IPS-15b (cell line): ENCODE measurements around the gene DELE1.

Source experiments
- H3K27me3 ChIP-seq: one replicate; pipeline ENCODE4 v1.6.1; 2013; ENCODE audit warnings: low read length; ENCODE audit not compliant: control insufficient read depth, insufficient read depth
- H3K36me3 ChIP-seq: one replicate; pipeline ENCODE4 v1.6.1; 2013; ENCODE audit warnings: low read length; ENCODE audit not compliant: control insufficient read depth, insufficient read depth
- H3K4me1 ChIP-seq: one replicate; pipeline ENCODE4 v1.6.1; 2013; ENCODE audit warnings: mild to moderate bottlenecking, low read length; ENCODE audit not compliant: control insufficient read depth, insufficient read depth
- H3K4me3 ChIP-seq: one replicate; pipeline ENCODE4 v1.5.1; 2013; ENCODE audit warnings: low read depth, low read length
- H3K9ac ChIP-seq: one replicate; pipeline ENCODE4 v1.6.1; 2013; ENCODE audit warnings: low read depth, mild to moderate bottlenecking, low read length
- H3K9me3 ChIP-seq: one replicate; pipeline ENCODE4 v1.6.1; 2013; ENCODE audit warnings: mild to moderate bottlenecking, low read length; ENCODE audit not compliant: control insufficient read depth, insufficient read depth

The DELE1 gene, protein sequence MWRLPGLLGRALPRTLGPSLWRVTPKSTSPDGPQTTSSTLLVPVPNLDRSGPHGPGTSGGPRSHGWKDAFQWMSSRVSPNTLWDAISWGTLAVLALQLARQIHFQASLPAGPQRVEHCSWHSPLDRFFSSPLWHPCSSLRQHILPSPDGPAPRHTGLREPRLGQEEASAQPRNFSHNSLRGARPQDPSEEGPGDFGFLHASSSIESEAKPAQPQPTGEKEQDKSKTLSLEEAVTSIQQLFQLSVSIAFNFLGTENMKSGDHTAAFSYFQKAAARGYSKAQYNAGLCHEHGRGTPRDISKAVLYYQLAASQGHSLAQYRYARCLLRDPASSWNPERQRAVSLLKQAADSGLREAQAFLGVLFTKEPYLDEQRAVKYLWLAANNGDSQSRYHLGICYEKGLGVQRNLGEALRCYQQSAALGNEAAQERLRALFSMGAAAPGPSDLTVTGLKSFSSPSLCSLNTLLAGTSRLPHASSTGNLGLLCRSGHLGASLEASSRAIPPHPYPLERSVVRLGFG

DNA sequence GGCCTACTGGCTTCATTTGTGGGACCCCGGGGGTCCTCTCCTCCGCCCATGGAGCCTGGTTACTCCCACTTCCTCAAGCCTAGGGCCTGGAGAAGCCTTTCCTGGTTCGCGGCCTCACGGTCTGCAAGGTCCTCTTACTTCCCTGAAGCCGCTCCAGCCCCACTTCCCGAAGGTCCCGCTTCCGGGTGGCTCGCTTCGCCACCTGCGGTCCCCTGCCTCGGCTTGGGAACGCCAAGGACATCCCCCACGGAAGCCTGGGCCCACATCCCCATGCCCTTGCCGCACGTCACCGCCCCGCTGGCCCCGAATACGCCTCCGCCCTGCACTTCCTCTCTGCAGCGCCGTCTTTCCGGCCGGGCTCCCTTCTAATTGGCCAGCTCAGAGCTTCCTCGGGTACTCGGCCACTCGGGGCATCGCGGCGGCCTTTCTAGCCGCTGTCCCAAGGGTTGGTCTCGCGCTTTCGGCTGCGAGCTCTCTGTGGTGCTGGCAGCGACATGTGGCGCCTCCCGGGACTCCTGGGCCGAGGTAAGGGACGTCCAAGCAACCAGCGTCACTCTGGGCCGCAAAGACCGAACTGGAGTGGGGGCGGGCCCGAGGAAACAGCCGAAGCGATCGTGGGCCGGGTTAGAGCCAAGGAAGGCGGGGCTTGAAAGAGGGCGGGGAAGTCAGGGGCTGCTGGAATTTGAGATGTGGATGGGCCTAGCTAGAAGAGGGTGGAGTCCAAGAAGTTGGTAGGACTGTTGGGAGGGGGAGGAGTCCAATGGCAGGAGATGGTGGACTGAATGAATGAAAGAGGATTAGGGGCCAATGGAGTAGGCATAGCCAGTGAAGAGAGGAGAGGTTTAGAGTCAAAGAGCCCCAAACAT lies at the start of gene DELE1:
TSS of gene DELE1 (plus strand) at position 424 of the 866 bp plus-strand sequence. CDS start at position 495, 71 bp downstream.
- Histone ChIP-seq H3K4me1 (no peaks in the 10 kb centered on the region), H3K27me3 (no peaks in the 10 kb centered on the region), H3K9ac (peak within 1 kb of the TSS; percentile 90), H3K36me3 (peaks cover 22% of the 10 kb centered on the region), H3K9me3 (no peaks in the 10 kb centered on the region), H3K4me3 (peak within 1 kb of the TSS; percentile 91)

DNA sequence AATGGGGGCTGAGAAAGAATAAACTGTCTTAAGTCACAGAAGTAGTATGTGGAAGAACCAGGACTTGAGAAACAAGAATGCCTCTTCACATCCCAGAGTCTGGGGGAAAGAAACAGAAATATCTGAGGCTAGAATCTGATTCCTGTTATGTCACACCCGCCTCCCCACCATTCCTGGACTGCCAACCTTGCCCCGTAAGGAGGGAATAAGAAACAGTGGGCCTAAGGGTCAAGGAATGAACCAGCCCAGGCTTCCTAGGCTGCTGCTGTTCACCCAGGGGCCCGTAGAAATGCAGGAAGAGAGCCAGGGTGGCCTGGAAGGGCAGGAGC lies 49.8 kb upstream of the DELE1 start:
- peaks cover 7% of the 10 kb centered on the region for H3K36me3 ChIP-seq
- H3K4me3 ChIP-seq = no peak overlapping the region
- no peak overlapping the region for H3K9ac ChIP-seq
- peaks cover 22% of the 10 kb centered on the region for H3K4me1 ChIP-seq
- peaks cover 3% of the 10 kb centered on the region for H3K27me3 ChIP-seq
- no peaks in the 10 kb centered on the region for H3K9me3 ChIP-seq

DNA sequence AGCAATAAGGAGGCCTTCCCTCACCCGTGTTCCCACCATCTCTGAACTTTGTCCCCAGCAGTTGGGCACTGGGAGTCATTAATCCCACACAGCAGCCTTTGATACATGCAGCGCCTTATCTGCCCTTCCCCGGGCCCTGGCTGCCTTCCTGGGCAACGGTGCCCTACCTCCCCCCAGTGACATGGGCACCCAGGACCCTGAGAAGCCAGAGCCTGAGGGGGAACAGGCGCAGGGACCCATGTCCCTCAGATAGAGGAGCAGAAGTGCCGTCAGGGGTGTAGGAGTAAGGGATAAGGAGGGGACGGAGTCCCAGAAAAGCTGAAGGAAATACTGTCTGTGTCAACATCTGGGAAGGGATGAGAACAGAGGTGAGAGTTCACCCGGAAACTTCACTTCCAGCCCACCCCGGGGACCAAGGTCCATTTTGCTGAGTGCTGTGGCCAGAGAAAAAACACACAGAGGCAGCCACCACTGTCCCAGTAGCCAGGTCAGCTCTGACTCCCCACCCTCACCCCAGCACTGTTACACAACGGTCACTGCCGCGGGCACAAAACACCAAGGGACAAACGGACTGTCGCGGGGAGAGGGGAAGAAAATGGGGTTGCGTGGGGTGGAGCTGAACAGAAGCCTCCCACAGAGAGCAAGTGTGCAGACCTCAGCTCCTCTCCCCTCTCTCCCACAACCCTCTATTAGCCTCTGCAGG lies 49.3 kb upstream of the DELE1 start:
- peak overlapping the region; percentile 26 for H3K4me3 ChIP-seq
- peaks cover 2% of the 10 kb centered on the region for H3K36me3 ChIP-seq
- peaks cover 24% of the 10 kb centered on the region for H3K4me1 ChIP-seq
- peak overlapping the region; percentile 32 for H3K9ac ChIP-seq
- H3K27me3 ChIP-seq = peaks cover 4% of the 10 kb centered on the region
- H3K9me3 ChIP-seq = no peaks in the 10 kb centered on the region

DNA sequence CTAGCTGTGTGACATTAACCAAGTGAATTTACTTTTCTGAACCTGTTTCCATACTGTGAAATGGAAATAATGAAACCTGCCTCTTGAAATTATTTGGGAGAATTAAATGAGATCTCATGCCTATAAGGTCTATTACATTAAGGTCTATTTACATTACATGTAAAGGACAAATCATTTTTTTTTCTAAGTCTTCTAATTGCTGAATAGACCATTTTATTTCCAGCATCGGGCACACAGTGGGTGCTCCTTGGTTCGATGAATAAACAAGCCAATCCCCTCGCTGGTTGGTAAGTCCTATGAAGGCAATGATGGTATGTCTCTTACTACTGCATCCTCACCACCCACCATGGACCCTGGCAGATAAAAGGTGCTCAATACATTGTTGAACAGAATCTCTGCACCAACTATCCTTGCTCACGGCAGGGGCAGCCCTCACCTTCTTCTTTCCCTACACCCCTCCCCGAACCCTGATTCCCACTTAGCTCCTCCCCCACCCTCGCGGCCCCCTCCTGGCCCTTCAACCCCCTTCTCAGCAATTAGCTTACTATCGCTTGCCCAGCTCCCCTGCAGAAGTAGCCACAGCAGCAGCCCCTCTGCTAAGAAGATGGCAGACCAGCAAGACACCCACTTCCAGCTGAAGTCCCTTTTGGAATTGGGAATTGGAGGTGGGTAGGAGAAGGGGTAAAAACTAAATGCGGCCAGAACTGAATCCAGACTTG lies 48.5 kb upstream of the DELE1 start:
- peak overlapping the region; percentile 4 for H3K9ac ChIP-seq
- H3K4me1 ChIP-seq = peaks cover 32% of the 10 kb centered on the region
- H3K9me3 ChIP-seq = no peaks in the 10 kb centered on the region
- no peaks in the 10 kb centered on the region for H3K36me3 ChIP-seq
- peaks cover 11% of the 10 kb centered on the region for H3K27me3 ChIP-seq
- peak overlapping the region; percentile 89 for H3K4me3 ChIP-seq

DNA sequence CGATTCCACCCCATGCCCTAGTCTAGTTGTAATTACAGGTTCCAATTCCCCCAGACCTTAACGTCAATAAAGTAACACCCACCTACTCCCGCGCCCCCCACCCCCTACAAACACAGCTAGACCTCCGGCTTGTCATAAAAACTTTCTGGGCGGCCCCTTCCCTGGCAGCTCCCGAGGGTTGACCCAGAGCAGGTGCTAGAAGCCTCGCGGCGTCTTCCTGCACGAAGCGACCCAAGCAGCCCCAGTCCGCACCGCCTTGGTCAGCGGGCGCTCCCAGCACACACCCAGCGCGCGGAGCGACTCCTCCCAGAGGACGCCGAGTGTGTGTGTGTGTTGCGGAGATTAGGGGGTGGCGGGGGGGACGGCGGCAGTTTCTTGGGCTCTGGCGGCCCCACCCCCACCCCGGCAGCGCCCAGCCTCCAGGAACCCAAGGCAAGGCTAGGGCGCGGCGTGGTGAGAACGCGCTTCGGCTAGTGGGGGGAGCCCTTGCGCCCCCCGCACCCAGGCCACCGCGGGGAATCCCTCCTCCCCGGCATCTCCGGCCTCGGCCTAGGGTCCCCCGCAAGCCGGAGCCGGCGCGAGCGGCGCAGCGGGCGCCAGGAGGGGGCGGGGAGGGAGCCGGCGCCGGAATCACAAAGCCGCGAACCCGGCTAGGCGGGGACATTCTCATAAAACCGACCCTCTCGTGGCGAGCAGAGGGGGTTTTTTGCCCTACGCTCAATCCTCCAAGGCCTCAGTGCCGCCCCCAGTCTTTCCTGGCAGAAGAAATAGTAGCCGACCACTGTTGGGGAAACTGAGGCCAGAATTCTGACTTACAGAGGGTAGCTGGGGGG lies 47.7 kb upstream of the DELE1 start:
- Histone ChIP-seq H3K4me1 (peaks cover 35% of the 10 kb centered on the region), H3K27me3 (peaks cover 19% of the 10 kb centered on the region), H3K4me3 (peak overlapping the region; percentile 89), H3K9ac (peak overlapping the region; percentile 76), H3K9me3 (no peaks in the 10 kb centered on the region), H3K36me3 (no peaks in the 10 kb centered on the region)

DNA sequence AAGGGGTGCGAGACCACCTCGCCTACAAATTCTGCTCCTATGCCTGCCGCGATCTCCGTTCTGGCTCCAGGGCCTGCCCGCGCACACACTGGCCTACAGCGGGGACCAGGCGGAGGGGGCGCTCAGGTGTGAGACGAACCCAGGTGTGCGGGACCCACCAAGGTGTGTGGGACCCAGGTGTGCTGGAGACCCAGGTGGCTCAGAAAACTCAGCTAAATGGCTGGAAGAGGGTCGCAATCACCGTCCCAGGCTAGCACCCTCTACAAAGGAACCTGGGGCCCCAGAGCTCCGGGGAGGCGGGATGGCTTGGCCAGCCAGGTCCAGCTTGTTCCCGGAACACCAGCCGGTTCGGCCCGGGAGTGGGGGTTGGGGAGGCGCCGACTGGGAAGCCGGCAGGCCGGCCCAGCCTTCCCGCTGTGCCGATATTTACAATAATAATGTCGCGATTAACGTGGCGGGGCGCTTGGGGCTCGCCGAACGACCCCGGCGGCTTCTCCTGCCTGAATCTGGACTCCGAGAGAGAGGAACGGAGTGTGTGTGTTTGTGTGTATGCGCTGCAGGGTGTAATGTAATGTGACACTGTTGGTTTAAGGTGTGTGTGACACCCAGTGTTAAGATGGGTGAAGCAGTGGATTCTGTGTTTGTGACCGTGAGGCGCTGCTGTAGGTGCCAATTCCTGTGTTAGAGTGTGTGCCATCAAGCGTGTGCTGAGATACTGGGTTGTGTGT lies 46.9 kb upstream of the DELE1 start:
- Histone ChIP-seq H3K9ac (peak overlapping the region; percentile 76), H3K36me3 (no peaks in the 10 kb centered on the region), H3K27me3 (peaks cover 23% of the 10 kb centered on the region), H3K9me3 (no peaks in the 10 kb centered on the region), H3K4me3 (peak overlapping the region; percentile 89), H3K4me1 (peaks cover 39% of the 10 kb centered on the region)

DNA sequence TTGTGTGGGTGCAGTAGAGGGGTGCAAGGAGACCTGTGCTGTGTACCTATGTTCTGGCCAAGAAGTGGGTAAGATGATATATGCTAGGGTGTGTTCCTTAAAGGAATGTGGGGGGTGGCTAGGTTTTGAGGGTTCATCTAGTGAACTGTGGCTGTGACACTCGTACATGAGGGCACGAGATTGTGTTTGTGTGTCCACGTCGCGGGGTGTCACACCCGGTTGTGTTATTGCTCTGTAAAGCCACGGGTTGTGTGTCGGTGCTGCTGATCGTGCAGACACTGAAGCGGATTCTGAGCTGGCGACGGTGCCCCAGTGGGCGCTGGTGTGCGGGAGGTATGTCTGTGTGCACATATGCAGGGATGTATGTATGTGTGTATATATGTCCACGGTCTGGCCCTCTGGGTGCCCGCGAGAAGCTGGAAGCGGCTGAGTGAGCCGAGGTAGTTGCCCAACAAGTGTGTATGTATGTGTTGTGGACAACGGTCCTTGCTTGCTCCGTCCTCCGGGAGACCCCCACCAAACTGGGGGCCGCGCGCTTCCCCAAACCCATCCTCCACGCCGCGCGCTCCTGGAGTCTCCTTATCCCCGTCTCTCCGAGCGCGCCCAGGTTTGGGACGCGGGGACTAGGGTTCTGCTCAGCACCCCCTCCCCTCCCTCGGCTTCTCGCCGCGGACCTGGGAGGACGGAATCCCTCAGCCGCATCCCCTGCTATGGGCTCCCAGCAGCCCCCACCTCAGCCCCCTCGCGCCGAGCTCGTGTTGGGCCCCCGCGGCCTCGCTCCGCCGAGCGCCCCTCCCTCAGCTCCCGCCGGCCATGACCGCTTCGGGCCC lies 46.1 kb upstream of the DELE1 start:
- Histone ChIP-seq H3K9me3 (no peaks in the 10 kb centered on the region), H3K4me1 (peaks cover 41% of the 10 kb centered on the region), H3K27me3 (peaks cover 23% of the 10 kb centered on the region), H3K36me3 (no peaks in the 10 kb centered on the region), H3K4me3 (peak overlapping the region; percentile 89), H3K9ac (peak overlapping the region; percentile 76)

DNA sequence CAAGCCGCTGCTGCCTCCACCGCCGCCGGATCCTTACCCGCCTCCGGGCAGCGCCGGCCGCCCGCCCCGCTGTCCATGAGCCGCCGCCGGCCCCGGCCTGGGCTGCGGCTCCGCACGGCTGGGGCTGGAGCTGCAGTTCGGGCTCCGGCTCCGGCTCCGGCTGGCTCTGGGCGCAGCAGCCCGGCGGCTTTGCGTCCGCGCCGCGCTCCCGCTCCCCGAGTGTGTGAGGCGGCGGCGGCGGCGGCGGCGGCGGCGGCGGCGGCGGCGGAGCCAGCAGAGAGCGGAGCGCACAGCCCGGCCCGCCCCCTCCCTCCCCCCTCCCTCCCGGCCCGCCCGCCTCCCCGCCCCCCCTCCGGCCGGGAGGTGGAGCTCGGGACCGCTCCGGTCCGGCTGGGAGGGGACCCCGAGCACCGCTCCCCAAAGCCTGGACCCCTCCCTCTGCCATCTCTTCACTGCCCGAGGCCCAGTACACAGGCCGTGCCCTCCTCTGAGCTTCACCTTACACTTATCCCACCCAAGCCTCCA lies 45.4 kb upstream of the DELE1 start, which contains the start of gene PCDH1:
TSS of gene PCDH1 (minus strand) at position 225 of the 525 bp plus-strand sequence. CDS start at position 77, 148 bp downstream.
- Histone ChIP-seq H3K9me3 (no peaks in the 10 kb centered on the region), H3K4me3 (peak within 1 kb of the TSS; percentile 89), H3K27me3 (peaks cover 23% of the 10 kb centered on the region), H3K36me3 (no peaks in the 10 kb centered on the region), H3K9ac (peak within 1 kb of the TSS; percentile 76), H3K4me1 (peaks cover 41% of the 10 kb centered on the region)

DNA sequence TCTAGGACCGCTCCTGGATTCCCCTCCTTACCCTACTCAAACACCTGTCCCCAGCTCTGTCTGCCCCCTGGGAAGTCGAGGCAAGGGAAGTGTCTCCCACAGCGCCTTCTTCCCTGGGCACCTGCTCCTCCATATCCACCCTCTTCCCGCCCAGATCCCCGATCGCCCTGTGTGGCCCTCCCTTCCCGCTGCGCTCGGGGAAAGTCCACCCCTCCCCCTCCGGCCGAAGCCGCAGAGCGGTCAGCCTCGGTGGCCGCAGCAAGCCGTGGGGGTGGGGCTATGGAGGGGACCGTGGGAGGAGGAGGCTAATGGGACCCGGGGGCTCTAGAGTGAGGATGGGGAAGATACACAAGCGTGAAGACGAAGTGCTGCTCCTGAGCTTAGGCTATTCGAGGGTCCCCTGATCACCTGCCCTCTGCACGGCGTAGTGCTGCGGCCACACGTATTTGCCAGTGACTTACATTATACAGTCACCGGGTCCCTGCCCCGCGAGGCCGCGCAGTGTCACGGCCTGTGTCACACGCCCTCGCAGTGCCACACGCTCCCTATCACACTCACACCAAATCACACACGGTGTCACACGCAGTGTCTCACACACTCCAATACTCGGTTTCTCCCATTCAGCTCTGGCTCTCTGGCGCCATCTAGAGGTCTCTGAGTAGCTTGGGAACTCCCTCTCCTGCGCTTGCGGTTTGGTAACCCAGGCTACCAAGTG lies 44.8 kb upstream of the DELE1 start:
- H3K4me1 ChIP-seq = peaks cover 45% of the 10 kb centered on the region
- H3K9ac ChIP-seq = no peak overlapping the region
- H3K27me3 ChIP-seq = peaks cover 23% of the 10 kb centered on the region
- no peaks in the 10 kb centered on the region for H3K9me3 ChIP-seq
- H3K4me3 ChIP-seq = peak overlapping the region; percentile 78
- H3K36me3 ChIP-seq = no peaks in the 10 kb centered on the region
